IMR-90 (cell line): ENCODE measurements around the gene MBTPS1. TPM values are rescaled to one million over a fixed set of nuclear protein-coding genes. Genes with fewer than 3 reads are reported as not detected.

Experiments used
- ATAC-seq: fragments of 200-7000 bp; cut with Tn5 transposase; 2 replicates; pipeline ENCODE4 v1.9.1; 2020; ENCODE audit warnings: low read depth, mild to moderate bottlenecking, moderate library complexity
- BruUV-seq: library from RNA; stranded (reverse); fragments of 400-500 nt; replicated peaks from 2 replicates; lab custom pipeline; 2021; lab: Mats Ljungman, UMichigan
- CTCF ChIA-PET: fragments of 300-600 bp; formaldehyde crosslinking; extraction: SDS; loops from one replicate; lab custom pipeline; 2021; ENCODE audit warnings: antibody characterized with exemption; lab: Yijun Ruan, JAX
- POLR2A ChIA-PET: fragments of 300-600 bp; sonication (Branson Sonifier 250); formaldehyde crosslinking; loops from one replicate; lab custom pipeline; 2022; ENCODE audit warnings: antibody characterized with exemption; ENCODE audit not compliant: unreplicated experiment; lab: Charles Lee
- DNase-seq: peaks from one replicate; pipeline ENCODE4 v3.0.0; 2013
- H2AFZ ChIP-seq: replicated peaks from 2 replicates; pipeline ENCODE3; 2013; ENCODE audit warnings: low read length, mild to moderate bottlenecking; ENCODE audit not compliant: poor library complexity
- H2AK5ac ChIP-seq: 2 replicates; pipeline ENCODE4 v1.6.1; 2013; ENCODE audit warnings: low read depth, low read length, inconsistent platforms
- H2AK9ac ChIP-seq: replicated peaks from 2 replicates; pipeline ENCODE3; 2013; ENCODE audit warnings: mild to moderate bottlenecking, low read depth, low read length, moderate library complexity; ENCODE audit not compliant: poor library complexity
- H2BK120ac ChIP-seq: 2 replicates; pipeline ENCODE4 v1.6.1; 2013; ENCODE audit warnings: low read depth, low read length, inconsistent platforms
- H2BK15ac ChIP-seq: 3 replicates; pipeline ENCODE4 v1.6.1; 2013; ENCODE audit warnings: low read depth, low read length, inconsistent platforms
- H2BK20ac ChIP-seq: 2 replicates; pipeline ENCODE4 v1.6.1; 2013; ENCODE audit warnings: low read depth, mild to moderate bottlenecking, inconsistent platforms, low read length, moderate library complexity
- H2BK5ac ChIP-seq: 2 replicates; pipeline ENCODE4 v1.6.1; 2013; ENCODE audit warnings: mild to moderate bottlenecking, low read depth, low read length, inconsistent platforms; ENCODE audit not compliant: poor library complexity, severe bottlenecking
- H3K14ac ChIP-seq: replicated peaks from 2 replicates; pipeline ENCODE4 v1.6.1; 2013; ENCODE audit warnings: low read depth, low read length, inconsistent platforms
- H3K18ac ChIP-seq: 2 replicates; pipeline ENCODE4 v1.6.1; 2013; ENCODE audit warnings: low read depth, low read length, control low read depth
- H3K23ac ChIP-seq: 2 replicates; pipeline ENCODE4 v1.6.1; 2013; ENCODE audit warnings: low read depth, low read length, inconsistent platforms
- H3K27ac ChIP-seq: 2 replicates; pipeline ENCODE4 v1.5.1; 2013; ENCODE audit warnings: mild to moderate bottlenecking, control low read depth, low read length; ENCODE audit not compliant: insufficient read depth
- H3K27me3 ChIP-seq: 2 replicates; pipeline ENCODE4 v1.6.1; 2013; ENCODE audit warnings: low read length; ENCODE audit not compliant: control insufficient read depth, insufficient read depth
- H3K36me3 ChIP-seq: 2 replicates; pipeline ENCODE4 v1.6.1; 2013; ENCODE audit warnings: low read length, mixed read lengths; ENCODE audit not compliant: control insufficient read depth, insufficient read depth
- H3K4ac ChIP-seq: 2 replicates; pipeline ENCODE4 v1.6.1; 2013; ENCODE audit warnings: low read depth, low read length, inconsistent platforms
- H3K4me1 ChIP-seq: 2 replicates; pipeline ENCODE4 v1.6.1; 2013; ENCODE audit warnings: low read length, mixed read lengths; ENCODE audit not compliant: control insufficient read depth, insufficient read depth
- H3K4me2 ChIP-seq: 2 replicates; pipeline ENCODE4 v1.6.1; 2013; ENCODE audit warnings: low read depth, mild to moderate bottlenecking, control low read depth, low read length, moderate library complexity
- H3K4me3 ChIP-seq: 2 replicates; pipeline ENCODE4 v1.5.1; 2013; ENCODE audit warnings: low read depth, mild to moderate bottlenecking, control low read depth, low read length, moderate library complexity; ENCODE audit not compliant: insufficient read depth
- H3K56ac ChIP-seq: 2 replicates; pipeline ENCODE4 v1.6.1; 2013; ENCODE audit warnings: low read length, inconsistent platforms; ENCODE audit not compliant: insufficient read depth; ENCODE audit errors: extremely low read depth
- H3K79me1 ChIP-seq, 2 experiments: 2 replicates each; pipeline ENCODE4 v1.6.1; 2013; ENCODE audit warnings: low read length in 2 of 2, inconsistent platforms in 1 of 2, low read depth in 1 of 2
- H3K9ac ChIP-seq: 2 replicates; pipeline ENCODE4 v1.6.1; 2013; ENCODE audit warnings: low read depth, low read length, control low read depth
- H3K9me1 ChIP-seq: 2 replicates; pipeline ENCODE4 v1.6.1; 2013; ENCODE audit warnings: low read length, inconsistent platforms; ENCODE audit not compliant: insufficient read depth
- H3K9me3 ChIP-seq: 2 replicates; pipeline ENCODE4 v1.6.1; 2013; ENCODE audit warnings: low read length; ENCODE audit not compliant: control insufficient read depth, insufficient read depth
- H4K20me1 ChIP-seq: 2 replicates; pipeline ENCODE4 v1.6.1; 2013; ENCODE audit warnings: low read length, inconsistent platforms; ENCODE audit not compliant: insufficient read depth
- H4K5ac ChIP-seq: 2 replicates; pipeline ENCODE4 v1.6.1; 2013; ENCODE audit warnings: mild to moderate bottlenecking, low read depth, low read length, control low read depth
- H4K8ac ChIP-seq, 2 experiments: 2 replicates each; pipeline ENCODE4 v1.6.1; 2013; ENCODE audit warnings: low read depth in 2 of 2, low read length in 2 of 2, control low read depth in 1 of 2, inconsistent platforms in 1 of 2
- H4K91ac ChIP-seq: 2 replicates; pipeline ENCODE4 v1.6.1; 2013; ENCODE audit warnings: low read depth, low read length, inconsistent platforms; ENCODE audit not compliant: insufficient read depth
- MAFK ChIP-seq: IDR thresholded peaks from 2 replicates; pipeline ENCODE4 v1.6.1; 2012; ENCODE audit warnings: low read depth, low read length, improper control_type of control experiment
- POLR2A ChIP-seq: IDR thresholded peaks from 2 replicates; pipeline ENCODE4 v1.6.1; 2012; ENCODE audit warnings: mild to moderate bottlenecking, low read depth, low read length
- RFX5 ChIP-seq: IDR thresholded peaks from 2 replicates; pipeline ENCODE4 v1.8.0; 2012; ENCODE audit warnings: low read depth, mild to moderate bottlenecking, low read length, moderate library complexity
- WGBS, 2 experiments: methylation state at CpG; one replicate each; pipeline versions ENCODE4 v1.1.5 to v1.1.7; 2013; ENCODE audit warnings: missing lambda C conversion rate in 2 of 2; ENCODE audit not compliant: insufficient read length in 1 of 2; ENCODE audit errors: extremely low coverage in 2 of 2; 5-methylcytosine and 5-hydroxymethylcytosine counted together
- dilution Hi-C: fragments of 300-500 bp; cut with HindIII; formaldehyde crosslinking; loops from one replicate; pipeline ENCODE4 v1.14.3; 2018; ENCODE audit warnings: low sequenced_read_pairs; ENCODE audit not compliant: unreplicated experiment
- in situ Hi-C: fragments of 300-500 bp; cut with MboI; formaldehyde crosslinking; loops from 3 replicates; pipeline ENCODE4 v1.14.3; 2019; ENCODE audit warnings: low sequenced_read_pairs, inconsistent platforms, mixed read lengths
- intact Hi-C: fragments of 100-400 bp; cut with micrococcal nuclease; formaldehyde crosslinking; loops from 2 replicates; pipeline ENCODE4 v1.10.0; 2022
- polyA plus RNA-seq, 3 experiments: library from polyadenylated mRNA; depleted of rRNA; stranded (reverse); fragments of >200 nt; gene quantifications; 2 replicates each; pipeline ENCODE4 v1.2.3, GENCODE V29; 2012; ENCODE audit warnings: low replicate concordance in 1 of 3
- total RNA-seq: library from RNA; depleted of rRNA; stranded (reverse); fragments of >200 nt; gene quantifications from 2 replicates; pipeline ENCODE4 v1.2.3, GENCODE V29; 2012

MBTPS1 gene
- total and polyA plus RNA-seq, 2 of the 4 experiments (the other 2 are of a cell fraction): 59.0 to 70.4 TPM

DNA sequence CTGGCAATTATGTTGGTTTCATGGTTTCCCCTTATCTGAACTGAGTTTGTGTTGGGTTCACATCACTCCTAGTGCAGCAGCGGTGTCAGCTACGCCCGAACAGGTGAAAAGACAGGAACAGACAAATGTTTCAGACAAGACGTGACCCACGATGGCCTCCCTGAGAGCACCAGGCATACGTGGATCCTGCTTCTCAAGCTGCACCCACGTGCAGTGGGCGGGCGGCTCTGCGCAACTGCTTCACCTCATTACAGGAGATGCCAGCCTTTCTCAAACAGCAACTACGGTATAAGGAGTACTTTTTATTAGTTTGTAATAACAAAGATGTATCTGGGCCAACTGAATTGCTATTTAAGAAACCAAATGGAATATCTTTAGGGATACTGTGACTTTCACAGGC, 41.4 kb downstream of the MBTPS1 start:
- Histone ChIP-seq H2BK15ac (no peak overlapping the region), H3K9me1 (peaks cover 2% of the 10 kb centered on the region; the same call in 1 of the 2 replicates), H3K4me2 (no peak overlapping the region), H4K5ac (no peak overlapping the region), H4K20me1 (0 out of 2 replicates have a peak, but pooled peaks cover 9% of the 10 kb centered on the region), H3K27ac (no peak overlapping the region), H2AFZ (no peak overlapping the region), H4K91ac (no peak overlapping the region), H3K4me3 (no peak overlapping the region), H2AK5ac (no peak overlapping the region), H3K56ac (no peak overlapping the region), H3K14ac (no peak overlapping the region), H4K8ac (no peak overlapping the region), H3K9ac (no peak overlapping the region), H3K23ac (no peak overlapping the region), H3K9me3 (no peaks in the 10 kb centered on the region), H2BK120ac (no peak overlapping the region), H3K18ac (no peak overlapping the region), H2AK9ac (no peak overlapping the region), H3K79me1 (peaks cover 0 to 8% of the 10 kb centered on the region in 2 experiments; a peak in 2 of 4 replicates), H3K4me1 (peaks cover 3% of the 10 kb centered on the region), H2BK5ac (no peak overlapping the region), H2BK20ac (no peak overlapping the region), H3K27me3 (no peaks in the 10 kb centered on the region), H3K4ac (no peak overlapping the region), H3K36me3 (peaks cover 41% of the 10 kb centered on the region)
- POLR2A ChIA-PET: no interaction called here
- DNase-seq: no peak
- no peak for ATAC-seq
- BruUV-seq: no TSS peak
- CTCF ChIA-PET: no interaction called here
- WGBS, 2 experiments: no CpG with 5 or more reads among the region's 11 CpGs
- in situ Hi-C loops: no loop called here
- TF ChIP-seq MAFK (no peak), POLR2A (no peak), RFX5 (no peak)
- intact Hi-C loops: no loop called here
- dilution Hi-C loops: no loop called here
